Ovary (tissue), 9 donors: Measurements from ENCODE around the gene MAPK8IP3. TPM values are rescaled to one million over a fixed set of nuclear protein-coding genes. Genes with fewer than 3 reads are reported as not detected.

ENCODE experiments used
- DNase-seq, 5 donors: peaks; one replicate each; pipeline ENCODE4 v3.0.0-alpha.2; 2019 to 2020
- H3K27ac ChIP-seq, 2 donors: fragments of 200-600 bp; one replicate each; pipeline versions ENCODE4 v1.5.1 to v1.8.0; 2019 to 2022
- H3K27me3 ChIP-seq: fragments of 200-600 bp; one replicate; pipeline ENCODE4 v1.8.0; 2022
- H3K36me3 ChIP-seq: fragments of 200-600 bp; sonication (generic); one replicate; pipeline ENCODE4 v1.5.1; 2019
- H3K4me1 ChIP-seq: one replicate; pipeline ENCODE4 v1.8.1; 2013; ENCODE audit warnings: mild to moderate bottlenecking, moderate library complexity; ENCODE audit not compliant: insufficient read depth
- H3K4me3 ChIP-seq: fragments of 200-600 bp; sonication (generic); one replicate; pipeline ENCODE4 v1.5.1; 2017
- H3K9me3 ChIP-seq, 2 donors: fragments of 200-600 bp in 1 of 2; sonication (generic) in 1 of 2; one replicate each; pipeline versions ENCODE4 v1.5.1 to v1.8.1; 2013 to 2019; ENCODE audit warnings: mild to moderate bottlenecking in 1 of 2, moderate library complexity in 1 of 2
- EP300 ChIP-seq: sonication (generic); formaldehyde crosslinking; IDR thresholded peaks from one replicate; pipeline ENCODE4 v1.6.1; 2017; ENCODE audit warnings: antibody characterized with exemption
- POLR2A ChIP-seq: fragments of 450-650 bp; IDR thresholded peaks from one replicate; pipeline ENCODE4 v1.6.1; 2017; ENCODE audit warnings: antibody characterized with exemption, mild to moderate bottlenecking, moderate library complexity
- WGBS, 3 donors: extraction: QIAGEN DNeasy Blood & Tissue Kit in 1 of 3; methylation state at CpG; one replicate each; pipeline versions ENCODE4 v1.1.5 to v1.1.7; 2013 to 2017; 5-methylcytosine and 5-hydroxymethylcytosine counted together
- intact Hi-C, 4 donors: fragments of 100-400 bp; cut with DNase I; formaldehyde crosslinking; loops; one replicate each; pipeline versions ENCODE4 v1.11.0 to v1.15.1; 2022 to 2023
- polyA plus RNA-seq, 2 donors: library from polyadenylated mRNA; stranded (reverse); fragments of 200-250 nt in 1 of 2; fragments of 350-450 nt in 1 of 2; fragmentation: Illumina TruSeq in 1 of 2; extraction: RNeasy Lipid Tissue Mini Kit (QIAGEN cat#74804) in 1 of 2; gene quantifications; one replicate each; pipeline ENCODE4 v1.2.3, GENCODE V29; 2013 to 2014
- total RNA-seq, 7 donors: library from RNA; depleted of rRNA in 2 of 7; stranded (reverse); fragments of >200 nt in 2 of 7; fragmentation: NEBNext Ultra II Directional in 3 of 7; extraction: Animal tissue kit (Norgen Biotek cat#: 25700) in 3 of 7; gene quantifications; one replicate each; pipeline versions ENCODE4 v1.1.0 to v1.2.4, GENCODE V29; 2016 to 2023
- TF ChIP-seq, protein P1 (sequence below), 3 donors: fragments of 450-650 bp in 2 of 3; fragments of 200-600 bp in 1 of 3; IDR thresholded peaks; one replicate each; pipeline versions ENCODE4 v1.5.1 to v1.8.0; 2016 to 2022; ENCODE audit warnings: antibody characterized with exemption in 3 of 3, mild to moderate bottlenecking in 1 of 3
- donor health status: DM: no; HTN: no; CAD: no; lungs with moderate emphysema.
- donor health status: DM: no; HTN: no; CAD: no.
- donor health status: Bipolar disorder and iron deficiency.
- donor health status: DM: yes; HTN: yes; CAD: no.
- donor health status: DM: no; HTN: no; CAD: no.
- donor health status: DM: yes; HTN: yes; CAD: no.

Gene MAPK8IP3
- total and polyA plus RNA-seq, 9 donors, result 7.0 to 117 (median 72.3) TPM

DNA sequence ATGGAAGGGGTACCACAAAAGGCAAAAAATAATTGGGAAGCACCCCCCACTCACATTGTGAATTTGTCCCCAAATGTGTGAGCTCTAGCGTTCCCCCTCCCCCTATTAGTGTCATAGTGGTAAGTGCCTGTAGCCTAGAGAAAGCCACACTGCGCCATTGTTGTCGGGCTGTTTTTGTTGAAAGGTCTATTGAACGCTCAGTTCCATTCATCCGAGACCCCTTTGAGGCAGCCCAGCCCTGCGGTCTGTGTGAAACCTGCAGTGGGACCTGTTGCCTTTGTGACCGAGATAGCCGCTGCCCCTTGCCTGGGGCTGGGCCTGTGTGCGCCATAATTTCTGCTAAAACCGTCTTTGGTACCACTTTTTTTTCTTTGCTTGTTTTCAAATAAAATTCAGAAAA lies 25.0 kb upstream of the MAPK8IP3 start:
- intact Hi-C loops, result loop anchor here in 1 of 4 donors (10.0 kb wide), 1 partner anchor 1156 kb away; the partner anchor contains the start of gene CAPN15
- H3K27ac ChIP-seq, result no peak overlapping the region
- DNase-seq, result no peak
- H3K27me3 ChIP-seq, result no peaks in the 10 kb centered on the region
- no peaks in the 10 kb centered on the region for H3K9me3 ChIP-seq
- no peak overlapping the region for H3K4me3 ChIP-seq
- TF ChIP-seq, protein P1, sequence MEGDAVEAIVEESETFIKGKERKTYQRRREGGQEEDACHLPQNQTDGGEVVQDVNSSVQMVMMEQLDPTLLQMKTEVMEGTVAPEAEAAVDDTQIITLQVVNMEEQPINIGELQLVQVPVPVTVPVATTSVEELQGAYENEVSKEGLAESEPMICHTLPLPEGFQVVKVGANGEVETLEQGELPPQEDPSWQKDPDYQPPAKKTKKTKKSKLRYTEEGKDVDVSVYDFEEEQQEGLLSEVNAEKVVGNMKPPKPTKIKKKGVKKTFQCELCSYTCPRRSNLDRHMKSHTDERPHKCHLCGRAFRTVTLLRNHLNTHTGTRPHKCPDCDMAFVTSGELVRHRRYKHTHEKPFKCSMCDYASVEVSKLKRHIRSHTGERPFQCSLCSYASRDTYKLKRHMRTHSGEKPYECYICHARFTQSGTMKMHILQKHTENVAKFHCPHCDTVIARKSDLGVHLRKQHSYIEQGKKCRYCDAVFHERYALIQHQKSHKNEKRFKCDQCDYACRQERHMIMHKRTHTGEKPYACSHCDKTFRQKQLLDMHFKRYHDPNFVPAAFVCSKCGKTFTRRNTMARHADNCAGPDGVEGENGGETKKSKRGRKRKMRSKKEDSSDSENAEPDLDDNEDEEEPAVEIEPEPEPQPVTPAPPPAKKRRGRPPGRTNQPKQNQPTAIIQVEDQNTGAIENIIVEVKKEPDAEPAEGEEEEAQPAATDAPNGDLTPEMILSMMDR (IDR thresholded peaks at IDR 0.05), result no peak
- TF ChIP-seq POLR2A (no peak), EP300 (no peak)
- H3K4me1 ChIP-seq, result peaks cover 5% of the 10 kb centered on the region
- WGBS, 3 donors, result 89 to 95% (median 94%) methylated on average over 10 of the region's 10 CpGs
- H3K36me3 ChIP-seq, result no peaks in the 10 kb centered on the region

GRCh38 chr16:1687427-1688316 lies 18.3 kb upstream of the MAPK8IP3 start:
- intact Hi-C loops, result loop anchor here in 1 of 4 donors (10.0 kb wide), 1 partner anchor 1163 kb away; the partner anchor contains the start of gene CAPN15
- H3K27ac ChIP-seq, result no peak overlapping the region

GRCh38 chr16:1688807-1689560 lies 17.0 kb upstream of the MAPK8IP3 start:
- Histone ChIP-seq H3K4me1 (no peaks in the 10 kb centered on the region), H3K4me3 (no peak overlapping the region), H3K36me3 (no peaks in the 10 kb centered on the region), H3K9me3 (no peaks in the 10 kb centered on the region), H3K27me3 (no peaks in the 10 kb centered on the region), H3K27ac (no peak overlapping the region)
- intact Hi-C loops, result loop anchor here in 1 of 4 donors (10.0 kb wide), 1 partner anchor 1164 kb away; the partner anchor contains the start of gene CAPN15
- no peak for TF ChIP-seq POLR2A
- no peak for TF ChIP-seq EP300
- TF ChIP-seq, protein P1 (IDR thresholded peaks at IDR 0.05), result no peak
- DNase-seq, result no peak
- 78 to 83% (median 80%) methylated on average over 10 of the region's 10 CpGs for WGBS, 3 donors

More at GRCh38 chr16:1687427-1688316, 18.3 kb upstream of the MAPK8IP3 start:
- no peak for DNase-seq
- H3K36me3 ChIP-seq, result no peaks in the 10 kb centered on the region
- no peaks in the 10 kb centered on the region for H3K9me3 ChIP-seq
- TF ChIP-seq, protein P1 (IDR thresholded peaks at IDR 0.05), result no peak
- H3K4me1 ChIP-seq, result no peaks in the 10 kb centered on the region
- 88 to 91% (median 91%) methylated on average over 17 of the region's 17 CpGs for WGBS, 3 donors
- no peak overlapping the region for H3K4me3 ChIP-seq
- H3K27me3 ChIP-seq, result no peaks in the 10 kb centered on the region

- H3K27ac ChIP-seq, result no peak overlapping the region
- no peaks in the 10 kb centered on the region for H3K36me3 ChIP-seq
- no peaks in the 10 kb centered on the region for H3K4me1 ChIP-seq
- no peak for DNase-seq
- H3K9me3 ChIP-seq, result no peaks in the 10 kb centered on the region
- intact Hi-C loops, result loop anchor here in 2 of 4 donors (10.0 kb wide), 2 partner anchors 215 to 1165 kb away; partner anchors contain the start of genes CAPN15 (in 1 of the 2) and CLCN7 (in 1 of the 2)
- no peaks in the 10 kb centered on the region for H3K27me3 ChIP-seq
- TF ChIP-seq POLR2A (no peak), EP300 (no peak)
- TF ChIP-seq, protein P1 (IDR thresholded peaks at IDR 0.05), result no peak
- H3K4me3 ChIP-seq, result no peak overlapping the region
- 94 to 97% (median 96%) methylated on average over 13 of the region's 13 CpGs for WGBS, 3 donors
Observed at GRCh38 chr16:1689853-1690252, 16.1 kb upstream of the MAPK8IP3 start.
